Hepatocyte (in vitro differentiated cells): ENCODE measurements around the gene ACOT12. TPM values are rescaled to one million over a fixed set of nuclear protein-coding genes. Genes with fewer than 3 reads are reported as not detected.

ENCODE experiments used
- DNase-seq: peaks from one replicate; pipeline ENCODE4 v3.0.0-alpha.2; 2016; ENCODE audit warnings: low spot score
- H2AFZ ChIP-seq: fragments of 200-600 bp; sonication (generic); 2 replicates; pipeline ENCODE4 v1.6.0; 2016; ENCODE audit warnings: antibody characterized with exemption, mild to moderate bottlenecking
- H3K27ac ChIP-seq: fragments of 200-600 bp; sonication (generic); 2 replicates; pipeline ENCODE4 v1.5.1; 2016; ENCODE audit warnings: mild to moderate bottlenecking
- H3K27me3 ChIP-seq: fragments of 200-600 bp; sonication (generic); 2 replicates; pipeline ENCODE4 v1.6.1; 2016
- H3K36me3 ChIP-seq: fragments of 200-600 bp; sonication (generic); replicated peaks from 2 replicates; pipeline ENCODE4 v1.5.1; 2016; ENCODE audit warnings: low read depth; ENCODE audit not compliant: insufficient read depth
- H3K4me1 ChIP-seq: fragments of 200-600 bp; sonication (generic); 2 replicates; pipeline ENCODE4 v1.5.1; 2016; ENCODE audit warnings: mild to moderate bottlenecking, moderate library complexity; ENCODE audit not compliant: insufficient read depth
- H3K4me2 ChIP-seq: fragments of 200-600 bp; sonication (generic); 2 replicates; pipeline ENCODE4 v1.6.0; 2016
- H3K4me3 ChIP-seq: fragments of 200-600 bp; sonication (generic); 2 replicates; pipeline ENCODE4 v1.5.1; 2016; ENCODE audit warnings: mild to moderate bottlenecking
- H3K79me2 ChIP-seq: fragments of 200-600 bp; sonication (generic); 2 replicates; pipeline ENCODE4 v1.6.0; 2017; ENCODE audit warnings: mild to moderate bottlenecking
- H3K9me2 ChIP-seq: fragments of 200-600 bp; sonication (generic); replicated peaks from 2 replicates; pipeline ENCODE4 v1.6.0; 2017; ENCODE audit warnings: mild to moderate bottlenecking; ENCODE audit not compliant: insufficient read depth
- H3K9me3 ChIP-seq: fragments of 200-600 bp; sonication (generic); 2 replicates; pipeline ENCODE4 v1.5.1; 2016; ENCODE audit warnings: low read depth, mild to moderate bottlenecking
- H4K20me1 ChIP-seq: fragments of 200-600 bp; sonication (generic); 2 replicates; pipeline ENCODE4 v1.6.0; 2016; ENCODE audit warnings: mild to moderate bottlenecking; ENCODE audit not compliant: insufficient read depth, poor library complexity, severe bottlenecking
- EZH2 ChIP-seq: fragments of 200-600 bp; sonication (generic); IDR thresholded peaks from 2 replicates; pipeline ENCODE4 v1.6.1; 2016; ENCODE audit warnings: antibody characterized with exemption, mild to moderate bottlenecking, borderline replicate concordance
- EZH2phosphoT487 ChIP-seq: fragments of 200-600 bp; sonication (generic); IDR thresholded peaks from one replicate; pipeline ENCODE4 v1.6.1; 2018; ENCODE audit warnings: antibody characterized with exemption, mild to moderate bottlenecking, low read depth, moderate library complexity; ENCODE audit not compliant: unreplicated experiment, severe bottlenecking
- WGBS: methylation state at CpG from one replicate; pipeline ENCODE4 v1.1.6; 2016; ENCODE audit warnings: low lambda C conversion rate; ENCODE audit errors: missing lambda C conversion rate; 5-methylcytosine and 5-hydroxymethylcytosine counted together
- polyA plus RNA-seq: library from polyadenylated mRNA; unstranded; fragments of >200 nt; fragmentation: Nextera tagmentation; extraction: Ambion mirVana; gene quantifications from 2 replicates; pipeline ENCODE4 v1.2.1, GENCODE V29; 2016
- total RNA-seq: library from RNA; depleted of rRNA; stranded (reverse); fragments of >200 nt; gene quantifications from 2 replicates; pipeline ENCODE4 v1.2.3, GENCODE V29; 2014
- TF ChIP-seq, protein P1 (sequence below): fragments of 200-600 bp; sonication (generic); IDR thresholded peaks from 2 replicates; pipeline ENCODE4 v1.5.1; 2016; ENCODE audit warnings: antibody characterized with exemption, mild to moderate bottlenecking; ENCODE audit not compliant: poor library complexity

The ACOT12 gene
- total and polyA plus RNA-seq, 2 experiments from 2014 or later: 2.9 to 10.2 TPM

DNA sequence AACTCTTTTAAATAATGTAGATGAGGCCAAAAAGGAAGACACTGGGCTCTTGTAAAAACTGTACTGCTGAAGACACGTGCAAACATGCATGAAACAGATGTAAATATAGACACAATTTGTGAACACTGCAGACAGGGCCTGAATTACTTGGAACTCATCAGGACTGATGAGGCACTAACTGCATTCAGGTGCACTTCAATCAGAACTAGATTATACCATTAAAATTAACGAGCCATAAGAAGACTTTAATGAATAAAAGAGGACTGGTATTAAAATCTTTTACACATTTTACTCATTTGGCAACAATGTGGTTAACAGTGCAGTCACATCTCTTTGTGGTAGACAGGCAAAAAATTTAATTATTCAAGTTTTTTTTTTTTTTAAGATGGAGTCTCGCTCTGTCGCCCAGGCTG lies 105.9 kb downstream of the ACOT12 start:
- TF ChIP-seq EZH2phosphoT487 (no peak), EZH2 (no peak)
- TF ChIP-seq, protein P1, sequence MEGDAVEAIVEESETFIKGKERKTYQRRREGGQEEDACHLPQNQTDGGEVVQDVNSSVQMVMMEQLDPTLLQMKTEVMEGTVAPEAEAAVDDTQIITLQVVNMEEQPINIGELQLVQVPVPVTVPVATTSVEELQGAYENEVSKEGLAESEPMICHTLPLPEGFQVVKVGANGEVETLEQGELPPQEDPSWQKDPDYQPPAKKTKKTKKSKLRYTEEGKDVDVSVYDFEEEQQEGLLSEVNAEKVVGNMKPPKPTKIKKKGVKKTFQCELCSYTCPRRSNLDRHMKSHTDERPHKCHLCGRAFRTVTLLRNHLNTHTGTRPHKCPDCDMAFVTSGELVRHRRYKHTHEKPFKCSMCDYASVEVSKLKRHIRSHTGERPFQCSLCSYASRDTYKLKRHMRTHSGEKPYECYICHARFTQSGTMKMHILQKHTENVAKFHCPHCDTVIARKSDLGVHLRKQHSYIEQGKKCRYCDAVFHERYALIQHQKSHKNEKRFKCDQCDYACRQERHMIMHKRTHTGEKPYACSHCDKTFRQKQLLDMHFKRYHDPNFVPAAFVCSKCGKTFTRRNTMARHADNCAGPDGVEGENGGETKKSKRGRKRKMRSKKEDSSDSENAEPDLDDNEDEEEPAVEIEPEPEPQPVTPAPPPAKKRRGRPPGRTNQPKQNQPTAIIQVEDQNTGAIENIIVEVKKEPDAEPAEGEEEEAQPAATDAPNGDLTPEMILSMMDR: no peak
- WGBS: 92% methylated on average over 4 of the region's 4 CpGs
- H3K9me3 ChIP-seq: no peaks in the 10 kb centered on the region
- no peaks in the 10 kb centered on the region for H4K20me1 ChIP-seq
- H3K4me2 ChIP-seq: no peak overlapping the region
- no peak for DNase-seq
- H3K9me2 ChIP-seq: no peaks in the 10 kb centered on the region
- H3K4me1 ChIP-seq: no peaks in the 10 kb centered on the region
- peaks cover 69% of the 10 kb centered on the region for H3K79me2 ChIP-seq
- no peak overlapping the region for H3K27ac ChIP-seq
- no peaks in the 10 kb centered on the region for H3K36me3 ChIP-seq
- no peak overlapping the region for H3K4me3 ChIP-seq
- no peak overlapping the region for H2AFZ ChIP-seq
- H3K27me3 ChIP-seq: no peaks in the 10 kb centered on the region

DNA sequence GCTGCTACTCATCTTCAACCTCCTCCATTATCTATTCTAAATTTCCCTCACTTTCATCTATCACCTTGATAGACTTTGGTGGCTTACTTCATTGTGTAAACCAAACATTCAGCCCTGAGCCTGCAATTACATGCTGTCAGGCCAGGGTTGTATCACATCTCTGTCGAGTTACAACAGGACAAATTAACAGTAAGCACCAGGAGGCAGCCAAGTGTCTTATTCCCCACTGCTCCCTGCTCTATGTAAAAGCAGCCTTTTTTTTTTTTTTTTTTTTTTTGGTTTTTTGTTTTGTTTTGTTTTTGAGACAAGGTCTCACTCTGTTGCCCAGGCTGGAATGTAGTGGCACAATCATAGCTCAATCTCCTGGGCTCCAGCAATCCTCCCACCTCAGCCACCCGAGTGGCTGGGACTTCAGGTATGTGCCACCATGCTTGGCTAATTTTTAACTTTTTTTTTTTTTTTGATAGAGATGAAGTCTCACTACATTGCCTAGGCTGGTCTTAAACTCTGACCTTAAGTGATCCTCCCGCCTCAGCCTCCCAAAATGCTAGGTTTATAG lies 107.8 kb downstream of the ACOT12 start:
- Histone ChIP-seq H3K4me2 (no peak overlapping the region), H3K9me2 (no peaks in the 10 kb centered on the region), H3K27me3 (no peaks in the 10 kb centered on the region), H3K9me3 (no peaks in the 10 kb centered on the region), H2AFZ (no peak overlapping the region), H3K36me3 (no peaks in the 10 kb centered on the region), H3K79me2 (peaks cover 55% of the 10 kb centered on the region), H3K27ac (no peak overlapping the region), H3K4me3 (no peak overlapping the region), H4K20me1 (no peaks in the 10 kb centered on the region), H3K4me1 (no peaks in the 10 kb centered on the region)
- TF ChIP-seq EZH2: no peak
- TF ChIP-seq EZH2phosphoT487: no peak
- TF ChIP-seq, protein P1: no peak
- 71% methylated on average over 3 of the region's 3 CpGs for WGBS
- DNase-seq: no peak

DNA sequence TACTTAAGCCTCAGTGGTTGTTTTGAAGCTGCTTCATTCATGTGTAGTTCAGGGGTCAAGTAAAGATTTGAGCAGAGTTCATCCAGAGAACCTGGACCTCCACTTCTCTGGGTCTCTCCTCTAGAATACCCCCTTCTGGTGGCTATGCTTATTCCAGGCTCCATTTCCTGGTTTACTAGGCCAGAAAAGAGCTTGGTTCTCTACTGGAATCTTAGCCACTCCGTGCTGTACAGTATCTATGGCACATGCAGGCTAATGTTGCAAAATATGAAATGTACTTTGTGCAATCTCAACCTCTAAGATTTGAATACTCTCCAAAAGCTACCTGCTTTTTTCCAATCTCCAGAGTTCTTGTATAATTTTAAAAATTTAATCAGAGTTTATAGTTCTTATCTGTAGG lies 110.0 kb downstream of the ACOT12 start:
- DNase-seq: no peak
- TF ChIP-seq EZH2: no peak
- TF ChIP-seq EZH2phosphoT487: no peak
- TF ChIP-seq, protein P1: no peak
- Histone ChIP-seq H4K20me1 (no peaks in the 10 kb centered on the region), H3K4me2 (no peak overlapping the region), H3K79me2 (peaks cover 35% of the 10 kb centered on the region), H3K27ac (no peak overlapping the region), H3K27me3 (no peaks in the 10 kb centered on the region), H2AFZ (no peak overlapping the region), H3K4me1 (no peaks in the 10 kb centered on the region), H3K4me3 (no peak overlapping the region), H3K9me3 (no peaks in the 10 kb centered on the region), H3K36me3 (no peaks in the 10 kb centered on the region), H3K9me2 (no peaks in the 10 kb centered on the region)
- WGBS: 100% methylated on average over 1 of the region's 1 CpG

Other genes starting within 250 kb of the ACOT12 start
- gene CKMT2, start 160.8 kb downstream of the ACOT12 start, total RNA-seq: 5.0 and 5.5 TPM in 2 replicates
- gene CKMT2, start 160.8 kb downstream of the ACOT12 start, polyA plus RNA-seq: 5.3 and 7.8 TPM in 2 replicates
- 33.7 and 35.2 TPM in 2 replicates for gene ZCCHC9, start 92.5 kb downstream of the ACOT12 start, total RNA-seq
- gene ZCCHC9, start 92.5 kb downstream of the ACOT12 start, polyA plus RNA-seq: 22.8 and 28.2 TPM in 2 replicates